ENCODE data around the gene HOXD9. TPM values are rescaled to one million over a fixed set of nuclear protein-coding genes. Genes with fewer than 3 reads are reported as not detected.

Gene HOXD9
- total and polyA plus RNA-seq, 2 of the 8 experiments (the other 6 are each of a cell fraction or from before 2014, with no cell fraction given) = not detected

GRCh38 chr2:176156301-176156806 lies 33.8 kb downstream of the HOXD9 start:
- Histone ChIP-seq H3K23me2 (ENCODE audit: low read depth, low read length) (no peaks in the 10 kb centered on the region), H3K79me2 (ENCODE audit: control insufficient read depth in 1 of 2, insufficient read depth in 2 of 2, low read length in 2 of 2) (no peaks in the 10 kb centered on the region), H4K91ac (replicated peaks; ENCODE audit: insufficient read length, low read length) (no peak overlapping the region), H3K27me3 (replicated peaks in 1 of 4; ENCODE audit: control insufficient read depth in 3 of 4, extremely low read depth in 1 of 4, insufficient read depth in 3 of 4, low read length in 3 of 4) (peaks cover 98 to 100% (median 100%) of the 10 kb centered on the region in 4 experiments), H2AK5ac (ENCODE audit: low read depth, low read length) (no peak overlapping the region), H3K9ac (replicated peaks in 1 of 4; ENCODE audit: extremely low read depth in 1 of 4, low read depth in 3 of 4, low read length in 3 of 4) (no peak overlapping the region), H3K14ac (ENCODE audit: insufficient read length) (no peak overlapping the region), H4K5ac (ENCODE audit: insufficient read length, low read depth, low read length) (no peak overlapping the region), H2BK15ac (ENCODE audit: low read length) (no peak overlapping the region), H3K56ac (replicated peaks; ENCODE audit: insufficient read length, low read depth, low read length) (no peak overlapping the region), H2AFZ (ENCODE audit: low read length) (no peak overlapping the region), H3K27ac (ENCODE audit: low read depth, low read length) (no peak overlapping the region), H2BK20ac (ENCODE audit: low read length) (no peak overlapping the region), H3K79me1 (ENCODE audit: low read depth, low read length) (no peaks in the 10 kb centered on the region), H2BK12ac (ENCODE audit: low read depth, low read length) (no peak overlapping the region), H4K8ac (ENCODE audit: extremely low read depth, insufficient read depth, low read length) (no peak overlapping the region), H3K36me3 (ENCODE audit: control insufficient read depth in 2 of 4, insufficient read depth in 4 of 4, low read length in 3 of 4) (peaks cover 0 to 14% (median 0%) of the 10 kb centered on the region in 4 experiments; a peak in 1 of 8 replicates), H3K4me2 (ENCODE audit: insufficient read depth in 1 of 2, low read depth in 2 of 2, low read length in 2 of 2) (no peak overlapping the region), H3K4me3 (ENCODE audit: extremely low read depth in 1 of 4, insufficient read depth in 2 of 4, low read depth in 3 of 4, low read length in 4 of 4) (no peak overlapping the region), H2BK5ac (ENCODE audit: low read depth, low read length) (no peak overlapping the region), H3K23ac (ENCODE audit: insufficient read length) (no peak overlapping the region), H3K9me3 (ENCODE audit: insufficient read depth in 2 of 2, low read depth in 1 of 2, low read length in 1 of 2) (no peaks in the 10 kb centered on the region), H3K4ac (replicated peaks; ENCODE audit: insufficient read length, low read depth, low read length) (no peak overlapping the region), H3K18ac (ENCODE audit: extremely low read depth, low read length) (no peak overlapping the region), H4K20me1 (replicated peaks in 1 of 2; ENCODE audit: control insufficient read depth in 1 of 2, insufficient read depth in 2 of 2, low read length in 2 of 2) (peaks cover 19 to 40% of the 10 kb centered on the region in 2 experiments), H3K4me1 (replicated peaks in 1 of 4; ENCODE audit: control insufficient read depth in 3 of 4, insufficient read depth in 4 of 4, low read length in 3 of 4) (peaks cover 0 to 12% (median 7%) of the 10 kb centered on the region in 4 experiments; a peak in 5 of 7 replicates), H2BK120ac (replicated peaks; ENCODE audit: low read depth, low read length) (no peak overlapping the region)
- WGBS, 2 experiments (ENCODE audit: extremely low coverage in 1 of 2, insufficient coverage in 1 of 2, insufficient read length in 1 of 2, insufficient replicate concordance in 2 of 2, low coverage in 1 of 2, low lambda C conversion rate in 2 of 2, missing lambda C conversion rate in 1 of 2) = 19% methylated on average over 8 of the region's 8 CpGs; no CpG with 5 or more reads in 1 of the 2 experiments
- ChIA-PET POLR2A (ENCODE audit: partially characterized antibody) (interaction anchor here (1.4 to 1.9 kb wide), 3 partner anchors 26 to 68 kb away, joined by 3 to 4 read pairs (median 3); no protein-coding TSS in a partner anchor), CTCF (ENCODE audit: partially characterized antibody) (interaction anchor here (0.7 to 2.3 kb wide), 8 partner anchors 12 to 861 kb away, joined by 3 to 15 read pairs (median 4); partner anchors contain the start of gene HOXD9)
- TF ChIP-seq SUZ12 (IDR thresholded peaks at IDR 0.05; ENCODE audit: low read length) (no peak), CBX8 (IDR thresholded peaks at IDR 0.05; ENCODE audit: borderline replicate concordance, low read depth, low read length) (peak; percentile 35; the same call in 1 of the 2 replicates), ASH2L (IDR thresholded peaks at IDR 0.05; ENCODE audit: low read length) (no peak), SP2 (IDR thresholded peaks at IDR 0.05; ENCODE audit: low read length) (no peak), FOSL1 (IDR thresholded peaks at IDR 0.05; ENCODE audit: insufficient read depth, low read depth, low read length) (no peak), CTBP2 (IDR thresholded peaks at IDR 0.05; ENCODE audit: borderline replicate concordance, insufficient read depth, insufficient read length, low read length) (no peak)
- no peak for FAIRE-seq
- DNase-seq (ENCODE audit: low read depth in 1 of 2, low spot score in 2 of 2) = no peak
